ENCODE measurements around the gene RGR.

The RGR gene

GRCh38 chr10:84296091-84296981 lies 51.5 kb downstream of the RGR start:
- no peak for DNase-seq (ENCODE audit: low spot score)

DNA sequence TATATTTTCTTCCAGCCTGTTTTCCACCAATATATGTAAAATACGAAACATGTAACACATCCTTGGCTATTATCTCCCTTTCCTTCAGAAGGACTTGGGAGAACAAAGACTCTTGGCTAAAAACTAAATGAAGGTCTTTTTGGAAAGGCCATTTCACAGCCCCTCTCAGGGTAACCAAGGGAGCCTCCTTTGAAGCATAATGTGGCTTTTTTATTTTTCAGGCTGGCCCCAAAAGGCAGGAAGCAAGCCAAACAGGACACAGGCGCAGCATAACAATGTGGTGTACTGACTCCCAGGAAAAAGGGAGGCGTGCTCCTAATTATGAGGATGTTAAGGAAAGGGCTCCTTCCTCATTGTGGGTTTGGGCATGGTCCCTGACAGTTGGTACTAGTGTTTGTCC lies 53.2 kb downstream of the RGR start:
- DNase-seq (ENCODE audit: low spot score), result no peak

DNA sequence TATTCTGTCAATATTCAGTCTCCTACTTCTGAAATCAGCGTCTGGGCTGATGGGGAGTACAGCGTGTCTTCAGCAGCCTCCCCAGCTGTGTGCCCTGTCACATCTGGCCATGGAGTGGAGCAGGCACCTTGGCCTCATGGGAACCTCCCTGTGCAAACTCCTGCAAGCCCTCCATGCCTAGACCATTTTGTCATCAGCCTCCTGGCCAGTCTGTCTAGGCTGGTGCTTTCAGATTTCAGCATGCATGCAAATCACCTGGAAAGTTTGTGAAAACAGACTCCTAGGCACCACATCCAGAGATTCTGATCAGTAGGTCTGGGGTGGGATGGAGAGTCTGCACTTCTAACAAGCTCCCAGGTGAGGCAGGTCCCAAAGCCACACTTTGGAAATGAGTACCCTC lies 57.4 kb downstream of the RGR start:
- DNase-seq (ENCODE audit: low spot score), result no peak

GRCh38 chr10:84306751-84307384 lies 62.0 kb downstream of the RGR start:
- DNase-seq (ENCODE audit: low spot score), result no peak

DNA sequence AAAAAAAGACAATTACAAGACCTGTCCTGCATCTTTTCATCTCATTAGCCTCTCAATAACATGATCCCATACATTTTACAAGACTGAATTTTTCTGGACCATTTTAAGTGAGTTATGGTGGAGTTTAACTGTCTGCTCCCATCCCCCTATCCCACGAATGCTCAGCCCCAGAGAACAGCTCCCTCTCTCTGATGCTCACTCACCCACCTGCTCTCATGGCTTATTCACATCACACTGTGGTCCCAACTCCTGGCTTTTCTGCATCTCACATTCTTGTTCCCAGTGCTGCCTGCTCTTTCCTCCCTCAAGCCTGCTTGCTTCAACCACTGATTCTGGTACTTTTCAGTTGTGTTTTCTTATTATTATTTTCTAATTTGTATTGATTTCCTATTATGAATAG lies 63.2 kb downstream of the RGR start:
- no peak for DNase-seq (ENCODE audit: low spot score)

DNA sequence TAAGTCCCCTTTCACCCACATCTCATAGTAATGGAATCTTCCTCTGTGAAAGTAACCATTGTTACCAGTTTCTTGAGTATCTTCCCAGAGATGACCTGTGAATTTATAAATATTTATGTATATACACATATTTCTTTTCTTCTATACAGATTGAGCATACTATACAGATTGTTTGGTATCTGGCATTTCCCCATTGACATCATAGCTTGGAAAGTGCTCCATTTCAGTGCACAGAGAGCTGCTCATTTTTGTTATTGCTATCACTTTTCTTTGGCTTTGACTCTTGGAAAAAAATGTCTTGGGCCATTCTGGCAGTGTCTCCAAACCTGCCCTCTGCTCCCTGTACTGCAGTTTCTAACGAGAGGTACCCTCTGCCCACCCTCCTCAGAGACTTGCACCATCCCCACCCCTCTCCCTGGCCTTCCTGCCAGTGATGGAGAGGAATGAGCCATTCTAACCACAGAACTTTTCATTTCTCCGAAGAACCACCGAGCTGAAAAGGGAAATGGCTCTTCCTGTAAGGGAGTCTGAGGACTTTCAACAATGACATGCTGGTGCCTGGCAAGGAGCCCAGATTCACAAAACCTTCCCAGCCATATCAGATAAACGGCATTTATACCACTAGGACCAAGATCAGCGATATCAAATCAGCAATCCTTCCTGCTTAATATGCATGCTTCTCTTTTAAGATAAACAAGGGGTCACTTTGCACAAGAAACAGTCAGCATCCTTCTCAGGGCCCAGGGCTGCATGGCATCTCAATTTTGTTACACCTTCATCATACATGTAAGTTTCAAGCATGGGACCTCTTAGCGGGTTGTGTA lies 63.8 kb downstream of the RGR start:
- DNase-seq (ENCODE audit: low spot score), result no peak

Measured in SW480 (cell line).